Stimulated activated CD4-positive, alpha-beta T cell treated with anti-CD3 and anti-CD28 coated beads, Interleukin-15, amount 100 ng/mL, for 24 hours (primary cell): ENCODE data around the gene ZBTB48.
"Not testable (repeated sequence)": the region's sequence is repeated elsewhere in the genome, so short reads cannot be mapped to it uniquely, and the experiment has no call there.

Experiments used
- DNase-seq: peaks from one replicate; pipeline ENCODE4 v3.0.0-alpha.2; 2020

Gene ZBTB48

DNA sequence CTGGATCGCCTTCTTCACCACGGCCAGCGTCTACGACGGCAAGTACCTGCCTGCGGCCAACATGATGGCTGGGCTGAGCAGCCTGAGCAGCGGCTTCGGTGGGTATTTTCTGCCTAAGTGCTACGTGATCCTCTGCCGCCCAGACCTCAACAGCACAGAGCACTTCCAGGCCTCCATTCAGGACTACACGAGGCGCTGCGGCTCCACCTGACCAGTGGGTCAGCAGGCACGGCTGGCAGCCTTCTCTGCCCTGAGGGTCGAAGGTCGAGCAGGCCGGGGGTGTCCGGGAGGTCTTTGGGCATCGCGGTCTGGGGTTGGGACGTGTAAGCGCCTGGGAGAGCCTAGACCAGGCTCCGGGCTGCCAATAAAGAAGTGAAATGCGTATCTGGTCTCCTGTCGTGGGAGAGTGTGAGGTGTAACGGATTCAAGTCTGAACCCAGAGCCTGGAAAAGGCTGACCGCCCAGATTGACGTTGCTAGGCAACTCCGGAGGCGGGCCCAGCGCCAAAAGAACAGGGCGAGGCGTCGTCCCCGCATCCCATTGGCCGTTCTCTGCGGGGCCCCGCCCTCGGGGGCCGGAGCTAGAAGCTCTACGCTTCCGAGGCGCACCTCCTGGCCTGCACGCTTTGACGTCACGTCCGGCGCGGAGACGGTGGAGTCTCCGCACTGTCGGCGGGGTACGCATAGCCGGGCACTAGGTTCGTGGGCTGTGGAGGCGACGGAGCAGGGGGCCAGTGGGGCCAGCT lies at the start of gene ZBTB48:
ZBTB48 (plus strand) TSS at position 621 of the 745 bp plus-strand sequence. CDS start 616 bp downstream, outside the sequence.
- peak; percentile 99 for DNase-seq

DNA sequence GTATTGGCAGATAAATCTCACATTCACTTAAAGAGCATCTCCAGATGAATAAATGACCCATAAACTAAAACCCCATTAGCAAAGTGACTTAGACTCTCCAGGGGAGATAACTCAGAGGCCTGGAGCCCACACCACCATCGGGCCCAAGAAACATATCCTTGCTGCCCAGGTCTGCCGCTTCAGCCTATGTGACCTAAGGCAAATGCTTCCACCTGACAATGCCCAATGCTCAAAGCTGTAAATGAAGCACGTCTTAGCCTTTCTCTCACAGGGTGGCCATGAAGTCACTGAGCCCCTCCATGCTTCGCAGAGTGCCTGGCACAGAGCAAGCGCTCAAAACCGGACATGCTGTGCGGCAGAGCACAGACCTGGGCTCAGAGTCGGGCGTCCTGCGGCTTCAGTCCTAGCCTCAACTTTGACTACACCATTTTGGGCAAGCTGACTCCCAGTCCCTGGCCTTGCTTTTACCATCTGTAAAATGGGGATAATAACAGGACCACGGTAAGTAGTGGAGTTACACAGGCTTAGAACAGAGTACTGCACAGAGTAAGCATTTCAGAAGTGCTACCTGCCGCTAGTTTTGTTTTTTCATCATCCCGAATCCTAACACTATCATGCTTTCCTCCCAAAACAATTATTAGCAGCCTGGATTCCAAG lies 49.2 kb upstream of the ZBTB48 start:
- no peak for DNase-seq

DNA sequence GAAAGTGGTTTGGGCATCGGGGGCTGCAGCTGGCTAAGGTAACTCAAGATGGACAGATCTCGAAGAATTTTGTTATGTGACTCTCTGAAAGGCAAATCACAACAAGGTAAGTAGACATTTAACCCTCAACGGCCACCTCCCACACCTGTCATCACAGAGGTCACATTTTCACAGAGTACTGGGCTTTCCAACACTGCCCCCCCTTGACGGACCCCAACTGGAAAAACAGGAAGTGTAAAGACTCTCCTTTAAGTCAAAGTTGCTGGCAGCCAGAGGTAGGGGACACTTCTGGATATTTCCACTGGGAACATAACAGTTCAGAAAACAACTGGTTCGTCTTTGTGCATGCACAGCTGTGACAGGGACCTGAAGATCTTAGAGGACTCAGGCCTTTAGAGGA lies 47.8 kb upstream of the ZBTB48 start:
- no peak for DNase-seq

- DNase-seq, result no peak
These were observed 45.5 kb upstream of the ZBTB48 start for GRCh38 chr1:6534248-6534822.

- DNase-seq, result no peak
These were observed 44.6 kb upstream of the ZBTB48 start for GRCh38 chr1:6535214-6535613.

DNA sequence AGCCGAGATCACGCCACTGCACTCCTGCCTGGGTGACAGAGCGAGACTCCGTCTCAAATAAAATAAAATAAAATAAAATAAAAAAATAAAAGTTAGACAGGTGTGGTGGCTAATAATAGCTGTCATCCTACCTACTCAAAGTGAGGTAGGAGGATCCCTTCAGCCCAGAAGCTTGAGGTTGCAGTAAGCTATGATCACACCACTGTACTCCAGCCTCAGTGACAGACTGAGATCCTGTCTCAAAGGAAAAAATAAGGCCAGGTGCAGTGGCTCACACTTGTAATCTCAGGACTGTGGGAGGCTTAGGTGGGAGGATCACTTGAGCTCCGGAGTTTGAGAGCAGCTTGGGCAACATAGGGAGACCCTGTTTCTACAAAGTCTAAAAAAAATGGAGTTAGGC lies 43.5 kb upstream of the ZBTB48 start:
- DNase-seq, result no peak

- DNase-seq, result no peak
These were observed 40.8 kb upstream of the ZBTB48 start for GRCh38 chr1:6538956-6539355.

DNA sequence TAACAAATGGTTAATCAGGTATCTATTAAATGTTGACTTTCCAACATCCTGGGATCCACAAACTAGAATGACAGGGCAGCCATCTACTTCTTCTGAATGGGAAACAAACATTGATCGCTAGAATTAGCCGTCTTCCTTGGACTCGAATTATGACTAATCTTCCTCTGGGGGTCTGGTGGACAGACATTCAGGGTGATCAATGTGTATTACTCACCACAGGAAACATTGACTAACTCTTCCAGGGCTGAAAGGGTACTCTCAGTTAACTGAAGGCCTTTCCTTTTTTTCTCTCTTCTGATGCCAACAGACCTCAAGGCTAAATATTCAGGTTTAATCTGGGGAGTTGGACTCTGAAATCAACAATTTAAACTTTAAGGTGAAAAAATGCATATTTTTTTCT lies 35.0 kb upstream of the ZBTB48 start:
- DNase-seq, result no peak

- DNase-seq, result no peak
These were observed 34.3 kb upstream of the ZBTB48 start for GRCh38 chr1:6545276-6546112.

- no peak for DNase-seq
These were observed 33.5 kb upstream of the ZBTB48 start for GRCh38 chr1:6546326-6546725.

- no peak for DNase-seq
These were observed 32.5 kb upstream of the ZBTB48 start for GRCh38 chr1:6547301-6547700.

GRCh38 chr1:6554031-6554906 lies 25.5 kb upstream of the ZBTB48 start, which contains the start of gene NOL9:
Gene NOL9, minus strand, starts transcription at chr1:6554513. Its CDS starts 11 bp downstream, at chr1:6554502.
- DNase-seq, result peak; percentile 96

DNA sequence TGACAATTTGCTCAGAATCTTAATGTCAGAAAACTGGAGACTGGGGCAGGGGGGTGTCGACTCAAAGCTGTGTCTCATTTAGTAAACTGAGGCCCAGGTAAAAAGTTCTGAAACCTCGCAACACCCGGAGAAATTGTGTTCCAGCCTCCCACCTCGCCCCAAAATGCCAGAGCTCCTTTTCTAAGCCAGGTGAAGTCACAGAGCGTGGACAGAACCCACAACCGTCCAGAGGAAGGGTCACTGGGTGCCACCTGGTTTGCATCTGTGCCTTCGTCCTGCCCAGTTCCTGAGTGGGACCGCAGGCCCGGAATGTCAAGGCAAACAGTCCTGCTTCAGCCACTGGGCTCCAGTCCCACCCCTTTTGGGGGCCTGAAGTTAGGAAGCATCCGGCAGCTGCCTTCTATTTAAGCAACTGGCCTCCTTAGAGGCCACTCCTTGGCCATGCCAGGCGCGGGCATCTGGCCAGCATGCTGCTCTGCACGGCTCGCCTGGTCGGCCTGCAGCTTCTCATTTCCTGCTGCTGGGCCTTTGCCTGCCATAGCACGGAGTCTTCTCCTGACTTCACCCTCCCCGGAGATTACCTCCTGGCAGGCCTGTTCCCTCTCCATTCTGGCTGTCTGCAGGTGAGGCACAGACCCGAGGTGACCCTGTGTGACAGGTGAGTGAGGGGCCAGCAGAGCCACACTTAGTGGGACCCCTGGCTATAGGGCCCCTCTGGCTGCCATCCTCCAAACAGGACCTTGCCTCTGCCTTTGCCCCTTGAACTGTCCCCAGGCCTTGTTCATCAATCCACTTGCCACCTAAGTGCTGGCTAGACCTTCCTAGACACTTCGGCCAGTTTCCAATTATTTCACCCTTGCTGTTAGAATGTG lies 24.7 kb upstream of the ZBTB48 start, which contains the start of gene TAS1R1:
TAS1R1 (plus strand) TSS at position 401 of the 872 bp plus-strand sequence; CDS start at position 468, 67 bp downstream.
- no peak for DNase-seq

- DNase-seq, result no peak
These were observed 22.2 kb upstream of the ZBTB48 start for GRCh38 chr1:6557597-6557996.

DNA sequence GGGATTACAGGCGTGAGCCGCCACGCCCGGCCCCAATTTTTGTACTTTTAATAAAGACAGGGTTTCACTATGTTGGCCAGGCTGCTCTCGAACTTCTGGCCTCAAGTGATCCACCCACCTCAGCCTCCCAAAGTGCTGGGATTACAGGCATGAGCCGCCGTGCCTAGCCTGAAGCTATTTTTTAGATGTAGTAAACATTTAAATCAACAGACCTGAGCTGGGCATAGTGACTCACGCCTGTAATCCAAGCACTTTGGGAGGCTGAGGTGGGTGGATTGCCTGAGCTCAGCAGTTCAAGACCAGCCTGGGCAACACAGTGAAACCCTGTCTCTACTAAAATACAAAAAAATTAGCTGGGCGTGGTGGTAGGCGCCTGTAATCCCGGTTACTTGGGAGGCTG lies 20.6 kb upstream of the ZBTB48 start:
- not testable (repeated sequence) for DNase-seq

DNA sequence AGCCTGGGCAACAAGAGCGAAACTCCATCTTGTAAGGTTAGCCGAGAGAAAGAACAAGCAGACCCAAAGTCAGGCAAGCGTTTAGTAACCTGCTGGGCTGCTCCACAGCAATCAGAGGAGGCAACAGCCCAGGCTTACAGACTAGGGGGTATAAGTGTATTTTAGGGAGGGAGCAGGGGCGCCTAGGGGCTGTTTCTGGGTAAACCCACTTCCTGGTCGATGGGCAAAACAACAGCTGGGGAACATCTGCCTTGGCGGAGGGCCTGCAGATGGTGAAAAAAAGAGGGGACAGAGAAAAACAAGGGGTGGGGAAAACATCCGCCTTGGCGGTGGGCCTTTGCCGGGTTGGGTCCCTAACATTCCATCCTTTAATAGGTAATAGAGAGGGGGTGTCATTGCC lies 19.5 kb upstream of the ZBTB48 start:
- DNase-seq, result no peak

- no peak for DNase-seq
These were observed 10.8 kb upstream of the ZBTB48 start for GRCh38 chr1:6569033-6569432.

GRCh38 chr1:6570100-6570499 lies 9.7 kb upstream of the ZBTB48 start:
- DNase-seq, result no peak

DNA sequence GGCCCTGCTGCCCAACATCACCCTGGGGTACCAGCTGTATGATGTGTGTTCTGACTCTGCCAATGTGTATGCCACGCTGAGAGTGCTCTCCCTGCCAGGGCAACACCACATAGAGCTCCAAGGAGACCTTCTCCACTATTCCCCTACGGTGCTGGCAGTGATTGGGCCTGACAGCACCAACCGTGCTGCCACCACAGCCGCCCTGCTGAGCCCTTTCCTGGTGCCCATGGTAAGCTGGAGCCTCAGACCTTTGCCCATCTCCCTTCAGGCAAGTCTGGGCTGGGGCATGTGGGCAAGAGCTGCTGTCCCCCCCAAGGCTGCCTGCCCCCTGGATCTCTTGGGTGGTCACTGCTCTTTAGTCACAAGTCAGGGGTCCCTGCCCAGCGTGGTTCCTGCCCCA lies 8.8 kb upstream of the ZBTB48 start:
- no peak for DNase-seq

DNA sequence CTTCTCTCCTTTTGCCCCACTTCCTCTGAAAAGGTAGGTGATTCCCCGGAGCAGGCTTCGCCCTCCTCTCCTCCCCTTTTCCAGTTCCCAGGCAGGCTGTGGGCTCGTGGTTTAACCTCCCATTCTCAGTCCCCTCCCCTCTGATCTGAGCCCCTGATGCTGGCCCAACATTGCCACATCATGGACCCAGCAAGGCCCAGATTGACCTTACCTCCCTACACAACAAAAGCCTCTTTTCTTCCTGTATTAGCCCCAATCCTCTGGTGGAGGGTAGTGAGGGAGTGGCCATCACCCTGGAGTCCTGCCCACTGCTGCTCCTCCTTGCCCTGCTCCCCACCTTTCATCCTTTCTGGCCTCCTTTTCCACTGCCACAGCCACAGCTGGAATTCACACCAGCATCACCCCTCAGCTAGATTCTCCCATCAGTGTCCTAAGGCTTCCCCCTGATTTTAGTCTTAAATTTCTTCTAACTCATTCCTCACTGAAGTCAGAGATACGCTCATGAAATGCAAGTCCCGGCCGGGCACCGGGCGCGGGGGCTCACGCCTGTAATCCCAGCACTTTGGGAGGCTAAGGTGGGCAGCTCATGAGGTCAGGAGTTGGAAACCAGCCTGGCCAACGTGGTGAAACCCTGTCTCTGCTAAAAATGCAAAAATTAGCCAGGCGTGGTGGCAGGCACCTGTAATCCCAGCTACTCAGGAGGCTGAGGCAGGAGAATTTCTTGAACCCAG lies 7.0 kb upstream of the ZBTB48 start:
- no peak for DNase-seq
